Activated CD8-positive, alpha-beta memory T cell treated with anti-CD3 and anti-CD28 coated beads for 48 hours (primary cell): ENCODE data around the gene METAP1D.
"Not testable (repeated sequence)": the region's sequence is repeated elsewhere in the genome, so short reads cannot be mapped to it uniquely, and the experiment has no call there.

Source experiments
- DNase-seq, 3 experiments: peaks; one replicate each; pipeline ENCODE4 v3.0.0-alpha.2; 2020; ENCODE audit warnings: low read depth in 2 of 3, low spot score in 2 of 3

Gene METAP1D

GRCh38 chr2:171999604-172000469, at the start of gene METAP1D:
METAP1D (plus strand) TSS chr2:171999953; CDS start chr2:171999970, 17 bp downstream.
- DNase-seq, result peak; percentile 67 to 80 (median 70)

GRCh38 chr2:171952276-171952675, 47.5 kb upstream of the METAP1D start:
- no peak for DNase-seq

- no peak for DNase-seq
Measured at GRCh38 chr2:171952748-171953147, 47.0 kb upstream of the METAP1D start.

GRCh38 chr2:171956135-171956825, 43.5 kb upstream of the METAP1D start:
- no peak for DNase-seq

- no peak for DNase-seq
Measured at GRCh38 chr2:171957061-171957460, 42.7 kb upstream of the METAP1D start.

- DNase-seq, result no peak
Measured at GRCh38 chr2:171958475-171958874, 41.3 kb upstream of the METAP1D start.

- DNase-seq, result no peak
Measured at GRCh38 chr2:171959998-171960397, 39.8 kb upstream of the METAP1D start.

- no peak for DNase-seq
Measured at GRCh38 chr2:171960570-171960969, 39.2 kb upstream of the METAP1D start.

GRCh38 chr2:171963198-171963597, 36.6 kb upstream of the METAP1D start:
- no peak for DNase-seq

GRCh38 chr2:171964308-171964707, 35.4 kb upstream of the METAP1D start:
- no peak for DNase-seq

- no peak for DNase-seq
Measured at GRCh38 chr2:171965238-171965637, 34.5 kb upstream of the METAP1D start.

GRCh38 chr2:171965661-171966060, 34.1 kb upstream of the METAP1D start:
- no peak for DNase-seq

GRCh38 chr2:171966235-171966634, 33.5 kb upstream of the METAP1D start:
- DNase-seq, result no peak

- DNase-seq, result no peak
Measured at GRCh38 chr2:171966688-171967087, 33.1 kb upstream of the METAP1D start.

GRCh38 chr2:171968509-171968908, 31.2 kb upstream of the METAP1D start:
- no peak for DNase-seq

- no peak for DNase-seq
Measured at GRCh38 chr2:171972329-171972982, 27.3 kb upstream of the METAP1D start.

GRCh38 chr2:171979103-171979502, 20.6 kb upstream of the METAP1D start:
- no peak for DNase-seq

- not testable (repeated sequence) for DNase-seq
Measured at GRCh38 chr2:171983924-171984323, 15.8 kb upstream of the METAP1D start.

- DNase-seq, result no peak
Measured at GRCh38 chr2:171985076-171985475, 14.7 kb upstream of the METAP1D start.

GRCh38 chr2:171986778-171987177, 13.0 kb upstream of the METAP1D start:
- DNase-seq, result no peak

GRCh38 chr2:171991027-171991426, 8.7 kb upstream of the METAP1D start:
- DNase-seq, result no peak

GRCh38 chr2:171995586-171995985, 4.2 kb upstream of the METAP1D start:
- DNase-seq, result no peak
